Activated CD4-positive, alpha-beta T cell treated with anti-CD3 and anti-CD28 coated beads for 4 hours (primary cell): ENCODE data around the gene DSTN.

Experiments
- DNase-seq, 2 donors: peaks; one replicate each; pipeline ENCODE4 v3.0.0-alpha.2; 2020

The DSTN gene

GRCh38 chr20:17555106-17555505 lies 14.8 kb upstream of the DSTN start:
- no peak for DNase-seq

- no peak for DNase-seq
Measured at GRCh38 chr20:17556837-17557674, 12.8 kb upstream of the DSTN start.

- no peak for DNase-seq
Measured at GRCh38 chr20:17557675-17558006, 12.2 kb upstream of the DSTN start.

- peak; percentile 14 to 16 for DNase-seq
Measured at GRCh38 chr20:17558154-17558940, 11.5 kb upstream of the DSTN start.

GRCh38 chr20:17558941-17559304 lies 11.0 kb upstream of the DSTN start:
- DNase-seq, result no peak

GRCh38 chr20:17559338-17559737 lies 10.5 kb upstream of the DSTN start:
- no peak for DNase-seq

- DNase-seq, result no peak
Measured at GRCh38 chr20:17560344-17561074, 9.4 kb upstream of the DSTN start.

- DNase-seq, result no peak
Measured at GRCh38 chr20:17562804-17563305, 7.0 kb upstream of the DSTN start.

GRCh38 chr20:17565169-17565845 lies 4.6 kb upstream of the DSTN start:
- DNase-seq, result no peak

GRCh38 chr20:17566345-17566744 lies 3.5 kb upstream of the DSTN start:
- DNase-seq, result no peak

GRCh38 chr20:17568045-17568788 lies 1.7 kb upstream of the DSTN start:
- no peak for DNase-seq

- DNase-seq, result peak; percentile 6 to 7
Measured at GRCh38 chr20:17568972-17569521, 828 bp upstream of the DSTN start.

- peak; percentile 4 to 10 for DNase-seq
Measured at GRCh38 chr20:17570347-17571152, 675 bp downstream of the DSTN start.

- DNase-seq, result no peak
Measured at GRCh38 chr20:17571153-17571527, 1.3 kb downstream of the DSTN start.

- no peak for DNase-seq
Measured at GRCh38 chr20:17572034-17572638, 2.3 kb downstream of the DSTN start.

- no peak for DNase-seq
Measured at GRCh38 chr20:17573463-17573862, 3.6 kb downstream of the DSTN start.

- no peak for DNase-seq
Measured at GRCh38 chr20:17576215-17576614, 6.3 kb downstream of the DSTN start.

GRCh38 chr20:17579369-17580039 lies 9.6 kb downstream of the DSTN start:
- DNase-seq, result no peak

GRCh38 chr20:17580895-17581294 lies 11.0 kb downstream of the DSTN start:
- no peak for DNase-seq

GRCh38 chr20:17583126-17583525 lies 13.3 kb downstream of the DSTN start:
- no peak for DNase-seq
